ENCODE results near the gene PRICKLE3.

PRICKLE3 gene

GRCh38 chrX:49225858-49226257 lies 39.7 kb upstream of the PRICKLE3 start:
- no peaks in the 10 kb centered on the region for H3K9me3 ChIP-seq (ENCODE audit: control insufficient read depth, low read length)
- H3K4me3 ChIP-seq (ENCODE audit: insufficient read depth, low read depth, low read length), result no peak overlapping the region
- WGBS, 2 experiments, result 83 to 88% methylated on average over 14 of the region's 14 CpGs
- H3K36me3 ChIP-seq (ENCODE audit: control insufficient read depth, insufficient read depth, low read length), result no peaks in the 10 kb centered on the region
- no peaks in the 10 kb centered on the region for H3K4me1 ChIP-seq (ENCODE audit: control insufficient read depth, insufficient read depth, low read length)
- H3K27ac ChIP-seq (ENCODE audit: insufficient read depth, low read depth, low read length, poor library complexity, severe bottlenecking), result no peak overlapping the region
- no peaks in the 10 kb centered on the region for H3K27me3 ChIP-seq (ENCODE audit: control insufficient read depth, insufficient read depth, low read length, poor library complexity, severe bottlenecking)

DNA sequence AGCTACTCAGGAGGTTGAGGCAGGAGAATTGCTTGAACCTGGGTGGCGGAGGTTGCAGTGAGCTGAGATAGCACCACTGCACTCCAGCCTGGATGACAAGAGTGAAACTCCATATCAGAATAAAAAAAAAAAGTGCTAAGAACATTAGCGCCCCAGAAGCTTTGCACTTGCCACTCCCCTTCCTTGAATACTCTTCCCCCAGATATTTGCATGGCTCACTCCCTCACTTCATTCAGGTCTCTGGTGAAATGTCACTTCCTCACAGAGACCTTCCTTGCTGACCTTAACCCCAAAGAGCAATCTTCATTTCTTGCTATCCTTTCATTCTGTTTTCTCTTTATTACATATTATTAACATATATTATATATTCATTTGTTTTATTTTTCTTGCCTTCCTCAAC lies 35.7 kb upstream of the PRICKLE3 start:
- H3K9me3 ChIP-seq (ENCODE audit: control insufficient read depth, low read length), result no peaks in the 10 kb centered on the region
- no peak overlapping the region for H3K27ac ChIP-seq (ENCODE audit: insufficient read depth, low read depth, low read length, poor library complexity, severe bottlenecking)
- H3K27me3 ChIP-seq (ENCODE audit: control insufficient read depth, insufficient read depth, low read length, poor library complexity, severe bottlenecking), result no peaks in the 10 kb centered on the region
- no peaks in the 10 kb centered on the region for H3K4me1 ChIP-seq (ENCODE audit: control insufficient read depth, insufficient read depth, low read length)
- WGBS, 2 experiments, result 69 to 73% methylated on average over 2 of the region's 2 CpGs
- no peaks in the 10 kb centered on the region for H3K36me3 ChIP-seq (ENCODE audit: control insufficient read depth, insufficient read depth, low read length)
- H3K4me3 ChIP-seq (ENCODE audit: insufficient read depth, low read depth, low read length), result no peak overlapping the region

- no peaks in the 10 kb centered on the region for H3K36me3 ChIP-seq (ENCODE audit: control insufficient read depth, insufficient read depth, low read length)
- H3K9me3 ChIP-seq (ENCODE audit: control insufficient read depth, low read length), result no peaks in the 10 kb centered on the region
- no peaks in the 10 kb centered on the region for H3K4me1 ChIP-seq (ENCODE audit: control insufficient read depth, insufficient read depth, low read length)
- H3K27ac ChIP-seq (ENCODE audit: insufficient read depth, low read depth, low read length, poor library complexity, severe bottlenecking), result no peak overlapping the region
- no peaks in the 10 kb centered on the region for H3K27me3 ChIP-seq (ENCODE audit: control insufficient read depth, insufficient read depth, low read length, poor library complexity, severe bottlenecking)
- H3K4me3 ChIP-seq (ENCODE audit: insufficient read depth, low read depth, low read length), result no peak overlapping the region
These were observed 33.9 kb upstream of the PRICKLE3 start for GRCh38 chrX:49220100-49220499.

- Histone ChIP-seq H3K27me3 (ENCODE audit: control insufficient read depth, insufficient read depth, low read length, poor library complexity, severe bottlenecking) (no peaks in the 10 kb centered on the region), H3K4me1 (ENCODE audit: control insufficient read depth, insufficient read depth, low read length) (no peaks in the 10 kb centered on the region), H3K27ac (ENCODE audit: insufficient read depth, low read depth, low read length, poor library complexity, severe bottlenecking) (no peak overlapping the region), H3K36me3 (ENCODE audit: control insufficient read depth, insufficient read depth, low read length) (no peaks in the 10 kb centered on the region), H3K4me3 (ENCODE audit: insufficient read depth, low read depth, low read length) (no peak overlapping the region), H3K9me3 (ENCODE audit: control insufficient read depth, low read length) (no peaks in the 10 kb centered on the region)
- WGBS, 2 experiments, result 92 to 94% methylated on average over 14 of the region's 14 CpGs
These were observed 28.9 kb upstream of the PRICKLE3 start for GRCh38 chrX:49214996-49215526.

DNA sequence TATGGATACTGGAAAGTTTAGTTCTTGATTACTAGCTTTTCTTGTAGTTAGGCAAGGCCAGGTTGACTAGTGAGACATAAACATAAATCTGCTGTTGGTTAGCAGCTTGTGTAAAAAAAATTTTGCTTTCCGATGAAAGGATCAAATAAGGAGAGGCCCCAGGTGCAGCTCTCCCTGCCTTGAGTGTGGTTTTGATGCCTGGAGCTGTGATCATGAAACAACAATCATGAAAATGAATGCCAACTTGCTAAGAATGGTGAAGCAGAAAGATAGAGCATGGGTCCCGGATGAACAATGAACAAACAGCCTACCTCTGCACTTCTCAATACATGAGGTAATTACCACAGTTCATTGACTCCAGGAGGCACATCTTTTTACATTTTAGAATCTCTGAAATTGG lies 28.2 kb upstream of the PRICKLE3 start:
- Histone ChIP-seq H3K4me1 (ENCODE audit: control insufficient read depth, insufficient read depth, low read length) (no peaks in the 10 kb centered on the region), H3K9me3 (ENCODE audit: control insufficient read depth, low read length) (no peaks in the 10 kb centered on the region), H3K27ac (ENCODE audit: insufficient read depth, low read depth, low read length, poor library complexity, severe bottlenecking) (no peak overlapping the region), H3K4me3 (ENCODE audit: insufficient read depth, low read depth, low read length) (no peak overlapping the region), H3K36me3 (ENCODE audit: control insufficient read depth, insufficient read depth, low read length) (no peaks in the 10 kb centered on the region), H3K27me3 (ENCODE audit: control insufficient read depth, insufficient read depth, low read length, poor library complexity, severe bottlenecking) (no peaks in the 10 kb centered on the region)
- 92 to 93% methylated on average over 2 of the region's 2 CpGs for WGBS, 2 experiments

DNA sequence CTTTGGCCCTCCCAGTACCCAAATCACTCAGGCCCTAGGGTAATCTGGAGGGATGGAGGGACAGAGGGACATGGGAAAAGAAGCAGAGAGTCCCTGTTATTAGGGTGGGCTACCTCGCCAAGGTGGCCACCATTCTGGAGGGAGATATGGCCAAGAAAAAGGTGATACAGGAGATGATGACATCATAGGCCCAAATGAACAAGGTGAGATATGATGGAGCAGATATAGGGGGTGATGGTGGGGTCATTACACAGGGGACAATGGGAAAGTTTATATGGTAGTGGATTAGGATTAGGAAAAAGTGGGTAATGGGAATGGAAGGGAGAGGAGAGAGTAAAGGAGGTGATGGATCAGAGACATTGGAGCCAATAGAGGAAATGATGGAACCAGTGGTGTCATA lies 26.7 kb upstream of the PRICKLE3 start:
- WGBS, 2 experiments, result 66 to 72% methylated on average over 1 of the region's 1 CpG
- Histone ChIP-seq H3K27ac (ENCODE audit: insufficient read depth, low read depth, low read length, poor library complexity, severe bottlenecking) (no peak overlapping the region), H3K9me3 (ENCODE audit: control insufficient read depth, low read length) (no peaks in the 10 kb centered on the region), H3K4me3 (ENCODE audit: insufficient read depth, low read depth, low read length) (no peak overlapping the region), H3K36me3 (ENCODE audit: control insufficient read depth, insufficient read depth, low read length) (no peaks in the 10 kb centered on the region), H3K27me3 (ENCODE audit: control insufficient read depth, insufficient read depth, low read length, poor library complexity, severe bottlenecking) (no peaks in the 10 kb centered on the region), H3K4me1 (ENCODE audit: control insufficient read depth, insufficient read depth, low read length) (no peaks in the 10 kb centered on the region)

GRCh38 chrX:49212209-49212608 lies 26.0 kb upstream of the PRICKLE3 start:
- Histone ChIP-seq H3K9me3 (ENCODE audit: control insufficient read depth, low read length) (no peaks in the 10 kb centered on the region), H3K4me1 (ENCODE audit: control insufficient read depth, insufficient read depth, low read length) (no peaks in the 10 kb centered on the region), H3K27ac (ENCODE audit: insufficient read depth, low read depth, low read length, poor library complexity, severe bottlenecking) (no peak overlapping the region), H3K36me3 (ENCODE audit: control insufficient read depth, insufficient read depth, low read length) (no peaks in the 10 kb centered on the region), H3K27me3 (ENCODE audit: control insufficient read depth, insufficient read depth, low read length, poor library complexity, severe bottlenecking) (no peaks in the 10 kb centered on the region), H3K4me3 (ENCODE audit: insufficient read depth, low read depth, low read length) (no peak overlapping the region)
- WGBS, 2 experiments, result 94% methylated on average over 2 of the region's 2 CpGs

- Histone ChIP-seq H3K9me3 (ENCODE audit: control insufficient read depth, low read length) (no peaks in the 10 kb centered on the region), H3K4me3 (ENCODE audit: insufficient read depth, low read depth, low read length) (no peak overlapping the region), H3K4me1 (ENCODE audit: control insufficient read depth, insufficient read depth, low read length) (no peaks in the 10 kb centered on the region), H3K27ac (ENCODE audit: insufficient read depth, low read depth, low read length, poor library complexity, severe bottlenecking) (no peak overlapping the region), H3K36me3 (ENCODE audit: control insufficient read depth, insufficient read depth, low read length) (no peaks in the 10 kb centered on the region), H3K27me3 (ENCODE audit: control insufficient read depth, insufficient read depth, low read length, poor library complexity, severe bottlenecking) (no peaks in the 10 kb centered on the region)
- WGBS, 2 experiments, result 91 to 95% methylated on average over 9 of the region's 9 CpGs
These were observed 24.9 kb upstream of the PRICKLE3 start for GRCh38 chrX:49211074-49211473.

GRCh38 chrX:49210406-49210805 lies 24.2 kb upstream of the PRICKLE3 start:
- H3K4me3 ChIP-seq (ENCODE audit: insufficient read depth, low read depth, low read length), result no peak overlapping the region
- H3K4me1 ChIP-seq (ENCODE audit: control insufficient read depth, insufficient read depth, low read length), result no peaks in the 10 kb centered on the region
- 91 to 95% methylated on average over 7 to 8 of the region's 8 CpGs for WGBS, 2 experiments

GRCh38 chrX:49209434-49210251 lies 23.5 kb upstream of the PRICKLE3 start:
- Histone ChIP-seq H3K36me3 (ENCODE audit: control insufficient read depth, insufficient read depth, low read length) (no peaks in the 10 kb centered on the region), H3K4me3 (ENCODE audit: insufficient read depth, low read depth, low read length) (no peak overlapping the region), H3K27ac (ENCODE audit: insufficient read depth, low read depth, low read length, poor library complexity, severe bottlenecking) (no peak overlapping the region), H3K9me3 (ENCODE audit: control insufficient read depth, low read length) (no peaks in the 10 kb centered on the region), H3K27me3 (ENCODE audit: control insufficient read depth, insufficient read depth, low read length, poor library complexity, severe bottlenecking) (no peaks in the 10 kb centered on the region), H3K4me1 (ENCODE audit: control insufficient read depth, insufficient read depth, low read length) (no peaks in the 10 kb centered on the region)
- 73 to 74% methylated on average over 28 of the region's 28 CpGs for WGBS, 2 experiments

More at GRCh38 chrX:49210406-49210805, 24.2 kb upstream of the PRICKLE3 start:
- Histone ChIP-seq H3K9me3 (ENCODE audit: control insufficient read depth, low read length) (no peaks in the 10 kb centered on the region), H3K27ac (ENCODE audit: insufficient read depth, low read depth, low read length, poor library complexity, severe bottlenecking) (no peak overlapping the region), H3K27me3 (ENCODE audit: control insufficient read depth, insufficient read depth, low read length, poor library complexity, severe bottlenecking) (no peaks in the 10 kb centered on the region), H3K36me3 (ENCODE audit: control insufficient read depth, insufficient read depth, low read length) (no peaks in the 10 kb centered on the region)

Measured in ectodermal cell (in vitro differentiated cells).